Dedifferentiated amniotic fluid mesenchymal stem cell (primary cell): ENCODE results near the gene ADISSP.

Experiments
- DNase-seq: peaks from one replicate; pipeline ENCODE4 v3.0.0-alpha.2; 2016; ENCODE audit errors: extremely low spot score

The ADISSP gene

GRCh38 chr20:3716195-3716834, 51.2 kb downstream of the ADISSP start:
- peak; percentile 17 for DNase-seq

- DNase-seq: no peak
Observed at GRCh38 chr20:3714092-3714491, 53.5 kb downstream of the ADISSP start.

GRCh38 chr20:3712279-3712873, 55.2 kb downstream of the ADISSP start, which contains the start of gene SIGLEC1:
SIGLEC1 (minus strand) TSS chr20:3712600; CDS start chr20:3707128, 5,472 bp downstream.
- DNase-seq: no peak

- DNase-seq: no peak
Observed at GRCh38 chr20:3711484-3711941, 56.0 kb downstream of the ADISSP start.

GRCh38 chr20:3710703-3711483, 56.7 kb downstream of the ADISSP start:
- DNase-seq: peak; percentile 42

- DNase-seq: no peak
Observed at GRCh38 chr20:3710011-3710466, 57.5 kb downstream of the ADISSP start.

GRCh38 chr20:3707508-3707899, 60.0 kb downstream of the ADISSP start:
- no peak for DNase-seq

- DNase-seq: peak; percentile 29
Observed at GRCh38 chr20:3706774-3707507, 60.6 kb downstream of the ADISSP start.

- DNase-seq: no peak
Observed at GRCh38 chr20:3705970-3706739, 61.4 kb downstream of the ADISSP start.

GRCh38 chr20:3705491-3705969, 62.0 kb downstream of the ADISSP start:
- DNase-seq: no peak

- DNase-seq: no peak
Observed at GRCh38 chr20:3704087-3704486, 63.5 kb downstream of the ADISSP start.
